RWPE1 (cell line): Measurements from ENCODE around the gene SDHC.

ENCODE experiments used
- CTCF ChIA-PET: fragments of 350-600 bp; sonication (Branson Sonifier 250); formaldehyde crosslinking; extraction: SDS; loops from one replicate; lab custom pipeline; 2021; lab: Yijun Ruan, JAX
- POLR2A ChIA-PET: fragments of 400-600 bp; formaldehyde crosslinking; extraction: SDS; loops from one replicate; lab custom pipeline; 2020; ENCODE audit warnings: antibody characterized with exemption; ENCODE audit not compliant: low non-redundant PET; lab: Yijun Ruan, JAX
- DNase-seq: peaks from one replicate; pipeline ENCODE4 v3.0.0; 2012; ENCODE audit warnings: low spot score
- H3K27ac ChIP-seq: fragments of 450-650 bp; 2 replicates; pipeline ENCODE4 v1.5.1; 2017
- TF ChIP-seq, protein P1 (sequence below): fragments of 450-650 bp; conservative IDR thresholded peaks from 2 replicates; pipeline ENCODE4 v1.5.1; 2017; ENCODE audit warnings: low read depth, mild to moderate bottlenecking

The SDHC gene

DNA sequence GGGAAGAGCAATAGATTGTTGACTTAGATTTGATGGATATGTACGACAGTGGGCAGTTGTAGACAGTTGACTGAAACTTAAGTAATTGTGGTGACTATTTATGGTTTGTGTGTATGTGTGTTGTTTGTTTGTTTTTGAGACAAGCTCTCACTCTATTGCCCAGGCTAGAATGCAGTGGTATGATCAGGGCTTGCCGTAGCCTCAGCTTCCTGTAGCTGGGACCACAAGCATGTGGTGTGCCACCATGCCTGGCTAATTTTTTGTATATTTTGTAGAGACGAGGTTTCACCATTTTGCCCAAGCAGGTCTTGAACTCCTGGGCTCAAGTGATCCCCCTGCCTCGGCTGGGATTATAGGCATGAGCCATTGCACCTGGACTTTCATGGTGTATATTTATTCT lies 9.8 kb downstream of the SDHC start:
- TF ChIP-seq, protein P1, sequence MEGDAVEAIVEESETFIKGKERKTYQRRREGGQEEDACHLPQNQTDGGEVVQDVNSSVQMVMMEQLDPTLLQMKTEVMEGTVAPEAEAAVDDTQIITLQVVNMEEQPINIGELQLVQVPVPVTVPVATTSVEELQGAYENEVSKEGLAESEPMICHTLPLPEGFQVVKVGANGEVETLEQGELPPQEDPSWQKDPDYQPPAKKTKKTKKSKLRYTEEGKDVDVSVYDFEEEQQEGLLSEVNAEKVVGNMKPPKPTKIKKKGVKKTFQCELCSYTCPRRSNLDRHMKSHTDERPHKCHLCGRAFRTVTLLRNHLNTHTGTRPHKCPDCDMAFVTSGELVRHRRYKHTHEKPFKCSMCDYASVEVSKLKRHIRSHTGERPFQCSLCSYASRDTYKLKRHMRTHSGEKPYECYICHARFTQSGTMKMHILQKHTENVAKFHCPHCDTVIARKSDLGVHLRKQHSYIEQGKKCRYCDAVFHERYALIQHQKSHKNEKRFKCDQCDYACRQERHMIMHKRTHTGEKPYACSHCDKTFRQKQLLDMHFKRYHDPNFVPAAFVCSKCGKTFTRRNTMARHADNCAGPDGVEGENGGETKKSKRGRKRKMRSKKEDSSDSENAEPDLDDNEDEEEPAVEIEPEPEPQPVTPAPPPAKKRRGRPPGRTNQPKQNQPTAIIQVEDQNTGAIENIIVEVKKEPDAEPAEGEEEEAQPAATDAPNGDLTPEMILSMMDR = no peak
- no peak overlapping the region for H3K27ac ChIP-seq
- DNase-seq = no peak
- ChIA-PET POLR2A (no interaction called here), CTCF (interaction anchor here (0.6 to 0.7 kb wide), 2 partner anchors 602 to 974 kb away, joined by 4 to 5 read pairs; no protein-coding TSS in a partner anchor)

DNA sequence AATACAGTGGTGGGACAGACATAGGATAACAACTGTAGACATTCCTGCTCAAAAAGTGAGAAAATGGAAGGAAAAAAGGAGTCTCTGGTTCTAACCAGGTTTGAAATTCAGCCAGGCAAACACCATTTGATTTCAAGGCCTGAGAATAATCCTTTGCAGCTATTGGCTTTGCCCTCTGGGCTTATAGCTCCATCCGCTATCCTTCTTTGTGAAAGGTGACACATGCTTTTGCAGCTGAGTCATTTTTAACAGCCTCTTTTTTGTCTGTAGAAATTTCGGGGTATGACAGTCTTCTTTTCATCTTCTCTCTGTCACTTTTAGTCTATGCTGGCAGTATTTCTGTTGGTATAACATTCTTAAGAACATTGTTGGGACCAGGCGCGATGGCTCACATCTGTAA lies 16.2 kb downstream of the SDHC start:
- CTCF ChIA-PET = no interaction called here
- TF ChIP-seq, protein P1 = no peak

DNA sequence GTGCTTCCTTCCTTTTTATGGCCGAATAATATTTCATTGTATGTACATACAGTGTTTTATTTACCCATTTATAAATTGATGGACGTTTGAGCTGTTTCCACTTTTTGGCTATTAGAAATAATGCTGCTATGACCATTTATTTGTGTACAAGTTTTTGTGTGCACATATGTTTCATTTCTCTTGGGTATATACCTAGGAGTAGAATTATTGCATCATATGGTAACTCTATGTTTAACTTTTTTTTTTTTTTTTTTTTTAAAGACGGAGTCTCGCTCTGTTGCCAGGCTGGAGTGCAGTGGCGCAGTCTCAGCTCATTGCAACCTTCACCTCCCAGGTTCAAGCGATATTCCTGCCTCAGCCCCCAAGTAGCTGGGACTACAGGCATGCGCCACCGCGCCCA lies 19.0 kb downstream of the SDHC start:
- TF ChIP-seq, protein P1 = no peak

More for the DNA sequence above, 16.2 kb downstream of the SDHC start:
- no peak for DNase-seq
- POLR2A ChIA-PET = interaction anchor here (0.7 kb wide), 1 partner anchor 17 kb away, joined by 10 read pairs; no protein-coding TSS in a partner anchor
- no peak overlapping the region for H3K27ac ChIP-seq

DNA sequence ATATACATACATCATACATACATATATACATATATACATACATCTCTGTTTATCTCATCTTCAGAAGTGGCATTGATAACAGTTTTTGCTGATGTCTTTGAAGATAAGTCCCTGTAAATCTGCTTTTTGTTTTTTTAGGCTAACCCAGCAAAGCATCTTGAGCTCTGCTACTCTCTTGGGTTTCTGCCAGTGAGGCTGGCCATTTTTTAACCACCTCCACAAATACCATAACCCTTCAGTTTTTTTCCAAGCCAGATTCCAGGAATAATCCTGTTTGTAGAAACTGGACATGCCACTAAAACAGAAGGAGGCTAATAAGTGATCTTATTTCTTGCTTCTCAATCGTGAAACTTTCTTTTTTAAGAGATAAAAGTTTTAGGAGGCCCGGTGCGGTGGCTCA lies 21.6 kb downstream of the SDHC start:
- ChIA-PET CTCF (interaction anchor here (0.7 kb wide), 1 partner anchor 17 kb away, joined by 3 read pairs; no protein-coding TSS in a partner anchor), POLR2A (interaction anchor here (0.7 kb wide), 1 partner anchor 8 kb away, joined by 3 read pairs; no protein-coding TSS in a partner anchor)
- TF ChIP-seq, protein P1 = no peak
- no peak overlapping the region for H3K27ac ChIP-seq
- DNase-seq = no peak

More for the DNA sequence above, 19.0 kb downstream of the SDHC start:
- no peak overlapping the region for H3K27ac ChIP-seq
- no peak for DNase-seq
- ChIA-PET CTCF (no interaction called here), POLR2A (interaction anchor here (0.6 kb wide), 1 partner anchor 11 kb away, joined by 4 read pairs; no protein-coding TSS in a partner anchor)

DNA sequence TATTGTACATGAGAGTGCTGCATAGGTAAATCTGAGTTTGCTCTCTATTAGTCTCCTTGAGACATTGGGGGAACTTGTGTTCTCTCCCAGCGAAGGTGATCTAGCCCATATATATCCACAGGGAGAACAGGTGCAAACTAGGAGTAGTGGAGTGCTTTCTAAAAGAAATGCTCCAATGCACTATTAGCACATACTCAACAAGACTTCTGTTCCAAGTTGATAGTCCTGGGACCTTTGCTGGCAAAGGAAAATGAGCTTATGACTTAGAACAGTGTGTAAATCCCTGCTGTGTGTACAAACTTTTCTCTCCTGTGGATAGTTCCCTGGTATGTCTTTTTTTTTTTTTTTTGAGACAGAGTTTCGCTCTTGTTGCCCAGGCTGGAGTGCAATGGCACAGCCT lies 28.0 kb downstream of the SDHC start:
- ChIA-PET CTCF (interaction anchor here (0.6 to 1.3 kb wide), 3 partner anchors 44 to 149 kb away, joined by 3 read pairs; no protein-coding TSS in a partner anchor), POLR2A (no interaction called here)
- TF ChIP-seq, protein P1 = no peak
- no peak overlapping the region for H3K27ac ChIP-seq
- no peak for DNase-seq

DNA sequence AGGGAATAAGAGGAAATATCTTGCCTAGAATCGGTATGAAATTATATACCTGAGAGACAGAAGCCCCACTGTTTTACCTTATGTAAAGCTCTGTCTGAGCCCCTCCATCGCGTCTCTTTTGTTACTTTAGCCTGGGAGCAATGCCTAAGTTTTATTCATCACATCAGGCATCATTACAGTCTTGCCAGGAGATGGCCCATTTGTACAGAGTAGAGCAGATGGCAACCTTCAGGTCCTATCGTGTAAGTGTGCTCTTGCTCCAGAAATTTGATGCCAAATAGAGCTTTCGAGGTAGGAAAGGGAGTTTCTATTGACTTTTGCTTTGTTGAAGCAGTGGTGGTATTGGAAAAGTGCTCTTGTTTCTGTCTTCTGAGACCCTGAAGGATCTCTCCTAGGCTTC lies 28.6 kb downstream of the SDHC start:
- ChIA-PET CTCF (interaction anchor here (0.6 to 1.3 kb wide), 2 partner anchors 43 to 150 kb away, joined by 3 read pairs; no protein-coding TSS in a partner anchor), POLR2A (no interaction called here)
- TF ChIP-seq, protein P1 = no peak
- no peak overlapping the region for H3K27ac ChIP-seq
- no peak for DNase-seq
